ENCODE measurements around the gene SORCS2.

SORCS2 gene

GRCh38 chr4:7511525-7511924 lies 319.2 kb downstream of the SORCS2 start:
- H3K4me3 ChIP-seq (ENCODE audit: low read depth, low read length) = no peak overlapping the region
- TF ChIP-seq, protein P1, sequence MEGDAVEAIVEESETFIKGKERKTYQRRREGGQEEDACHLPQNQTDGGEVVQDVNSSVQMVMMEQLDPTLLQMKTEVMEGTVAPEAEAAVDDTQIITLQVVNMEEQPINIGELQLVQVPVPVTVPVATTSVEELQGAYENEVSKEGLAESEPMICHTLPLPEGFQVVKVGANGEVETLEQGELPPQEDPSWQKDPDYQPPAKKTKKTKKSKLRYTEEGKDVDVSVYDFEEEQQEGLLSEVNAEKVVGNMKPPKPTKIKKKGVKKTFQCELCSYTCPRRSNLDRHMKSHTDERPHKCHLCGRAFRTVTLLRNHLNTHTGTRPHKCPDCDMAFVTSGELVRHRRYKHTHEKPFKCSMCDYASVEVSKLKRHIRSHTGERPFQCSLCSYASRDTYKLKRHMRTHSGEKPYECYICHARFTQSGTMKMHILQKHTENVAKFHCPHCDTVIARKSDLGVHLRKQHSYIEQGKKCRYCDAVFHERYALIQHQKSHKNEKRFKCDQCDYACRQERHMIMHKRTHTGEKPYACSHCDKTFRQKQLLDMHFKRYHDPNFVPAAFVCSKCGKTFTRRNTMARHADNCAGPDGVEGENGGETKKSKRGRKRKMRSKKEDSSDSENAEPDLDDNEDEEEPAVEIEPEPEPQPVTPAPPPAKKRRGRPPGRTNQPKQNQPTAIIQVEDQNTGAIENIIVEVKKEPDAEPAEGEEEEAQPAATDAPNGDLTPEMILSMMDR (IDR thresholded peaks at IDR 0.05; ENCODE audit: low read depth, low read length) = no peak

- TF ChIP-seq, protein P1 (IDR thresholded peaks at IDR 0.05; ENCODE audit: low read depth, low read length) = no peak
- no peak overlapping the region for H3K4me3 ChIP-seq (ENCODE audit: low read depth, low read length)
Measured at GRCh38 chr4:7512428-7512827, 320.1 kb downstream of the SORCS2 start.

- TF ChIP-seq, protein P1 (IDR thresholded peaks at IDR 0.05; ENCODE audit: low read depth, low read length) = no peak
- no peak overlapping the region for H3K4me3 ChIP-seq (ENCODE audit: low read depth, low read length)
Measured at GRCh38 chr4:7512946-7513345, 320.6 kb downstream of the SORCS2 start.

- TF ChIP-seq, protein P1 (IDR thresholded peaks at IDR 0.05; ENCODE audit: low read depth, low read length) = no peak
- no peak overlapping the region for H3K4me3 ChIP-seq (ENCODE audit: low read depth, low read length)
Measured at GRCh38 chr4:7513671-7514070, 321.3 kb downstream of the SORCS2 start.

GRCh38 chr4:7514281-7514680 lies 321.9 kb downstream of the SORCS2 start:
- TF ChIP-seq, protein P1 (IDR thresholded peaks at IDR 0.05; ENCODE audit: low read depth, low read length) = no peak
- no peak overlapping the region for H3K4me3 ChIP-seq (ENCODE audit: low read depth, low read length)

- TF ChIP-seq, protein P1 (IDR thresholded peaks at IDR 0.05; ENCODE audit: low read depth, low read length) = no peak
- H3K4me3 ChIP-seq (ENCODE audit: low read depth, low read length) = no peak overlapping the region
Measured at GRCh38 chr4:7514789-7515188, 322.5 kb downstream of the SORCS2 start.

GRCh38 chr4:7515390-7515902 lies 323.1 kb downstream of the SORCS2 start:
- TF ChIP-seq, protein P1 (IDR thresholded peaks at IDR 0.05; ENCODE audit: low read depth, low read length) = no peak
- no peak overlapping the region for H3K4me3 ChIP-seq (ENCODE audit: low read depth, low read length)

All from WI38 (cell line).